CD4-positive, alpha-beta T cell (primary cell): ENCODE data around the gene NIBAN1. TPM values are rescaled to one million over a fixed set of nuclear protein-coding genes. Genes with fewer than 3 reads are reported as not detected.

Source experiments
- ATAC-seq: fragments of 200-7000 bp; cut with Tn5 transposase; one replicate; pipeline ENCODE4 v1.10.0; 2022; ENCODE audit warnings: mild to moderate bottlenecking; ENCODE audit not compliant: poor library complexity
- CTCF ChIA-PET: fragments of 350-600 bp; sonication (Branson Sonifier 250); formaldehyde crosslinking; loops from one replicate; lab custom pipeline; 2021; ENCODE audit warnings: antibody characterized with exemption, inconsistent platforms; lab: Charles Lee
- POLR2A ChIA-PET: fragments of 350-600 bp; sonication (Branson Sonifier 250); formaldehyde crosslinking; loops from one replicate; lab custom pipeline; 2021; ENCODE audit warnings: antibody characterized with exemption, inconsistent platforms; lab: Charles Lee
- DNase-seq, 14 experiments: peaks; one replicate each; pipeline ENCODE4 v3.0.0-alpha.2; 2013 to 2020; ENCODE audit warnings: mixed read lengths in 2 of 14
- H3K27ac ChIP-seq, 2 donors: one replicate each; pipeline versions ENCODE4 v1.5.1 to v1.7.0; 2013; ENCODE audit warnings: low read length in 2 of 2, low read depth in 1 of 2, mild to moderate bottlenecking in 1 of 2
- H3K27me3 ChIP-seq, 2 experiments: 1 replicate in 1 of 2; 2 replicates in 1 of 2; pipeline versions ENCODE4 v1.6.1 to v1.7.0; 2013; ENCODE audit warnings: low read length in 2 of 2, control low read depth in 1 of 2, mild to moderate bottlenecking in 1 of 2, moderate library complexity in 1 of 2; ENCODE audit not compliant: insufficient read depth in 2 of 2, control insufficient read depth in 1 of 2
- H3K36me3 ChIP-seq: one replicate; pipeline ENCODE4 v1.6.1; 2013; ENCODE audit warnings: low read length, control low read depth; ENCODE audit not compliant: insufficient read depth
- H3K4me1 ChIP-seq: one replicate; pipeline ENCODE4 v1.6.1; 2013; ENCODE audit warnings: low read length, control low read depth; ENCODE audit not compliant: insufficient read depth
- H3K4me3 ChIP-seq: one replicate; pipeline ENCODE4 v1.5.1; 2013; ENCODE audit warnings: mild to moderate bottlenecking, low read length, moderate library complexity
- H3K9me3 ChIP-seq, 2 experiments: 1 replicate in 1 of 2; 2 replicates in 1 of 2; pipeline versions ENCODE4 v1.6.1 to v1.7.0; 2013; ENCODE audit warnings: low read length in 2 of 2, mild to moderate bottlenecking in 2 of 2, control low read depth in 1 of 2, moderate library complexity in 1 of 2; ENCODE audit not compliant: control insufficient read depth in 1 of 2, insufficient read depth in 1 of 2
- H3K27ac Mint-ChIP-seq: one replicate; pipeline ENCODE4 v1.8.0; 2020; ENCODE audit warnings: mixed read lengths
- H3K27me3 Mint-ChIP-seq: one replicate; pipeline ENCODE4 v1.8.0; 2021; ENCODE audit warnings: mixed read lengths
- H3K36me3 Mint-ChIP-seq: one replicate; pipeline ENCODE4 v1.8.0; 2021; ENCODE audit warnings: low read depth, mixed read lengths
- H3K4me1 Mint-ChIP-seq: one replicate; pipeline ENCODE4 v1.8.0; 2021; ENCODE audit warnings: low read depth, mixed read lengths
- H3K4me3 Mint-ChIP-seq: one replicate; pipeline ENCODE4 v1.8.0; 2020; ENCODE audit warnings: mild to moderate bottlenecking, mixed read lengths
- H3K9me3 Mint-ChIP-seq: one replicate; pipeline ENCODE4 v1.8.0; 2020; ENCODE audit warnings: mixed read lengths
- intact Hi-C, 2 experiments: fragments of 100-400 bp; cut with DNase I in 1 of 2; cut with micrococcal nuclease in 1 of 2; formaldehyde crosslinking; loops; one replicate each; pipeline versions ENCODE4 v1.15.1 to v1.9.0; 2023 to 2025; cut with DNase I, micrococcal nuclease
- total RNA-seq, 174 experiments: library from RNA in 2 of 174; stranded (reverse) in 2 of 174; gene quantifications; one replicate each; pipeline ENCODE4 v1.2.3 and lab custom pipeline; 2021 to 2026
- TF ChIP-seq, protein P1 (sequence below): fragments of 200-600 bp; IDR thresholded peaks from one replicate; pipeline ENCODE4 v1.8.0; 2022; ENCODE audit warnings: antibody characterized with exemption, mild to moderate bottlenecking

The NIBAN1 gene
- total RNA-seq, 2 experiments from 2014 or later: 18.5 to 20.4 TPM

DNA sequence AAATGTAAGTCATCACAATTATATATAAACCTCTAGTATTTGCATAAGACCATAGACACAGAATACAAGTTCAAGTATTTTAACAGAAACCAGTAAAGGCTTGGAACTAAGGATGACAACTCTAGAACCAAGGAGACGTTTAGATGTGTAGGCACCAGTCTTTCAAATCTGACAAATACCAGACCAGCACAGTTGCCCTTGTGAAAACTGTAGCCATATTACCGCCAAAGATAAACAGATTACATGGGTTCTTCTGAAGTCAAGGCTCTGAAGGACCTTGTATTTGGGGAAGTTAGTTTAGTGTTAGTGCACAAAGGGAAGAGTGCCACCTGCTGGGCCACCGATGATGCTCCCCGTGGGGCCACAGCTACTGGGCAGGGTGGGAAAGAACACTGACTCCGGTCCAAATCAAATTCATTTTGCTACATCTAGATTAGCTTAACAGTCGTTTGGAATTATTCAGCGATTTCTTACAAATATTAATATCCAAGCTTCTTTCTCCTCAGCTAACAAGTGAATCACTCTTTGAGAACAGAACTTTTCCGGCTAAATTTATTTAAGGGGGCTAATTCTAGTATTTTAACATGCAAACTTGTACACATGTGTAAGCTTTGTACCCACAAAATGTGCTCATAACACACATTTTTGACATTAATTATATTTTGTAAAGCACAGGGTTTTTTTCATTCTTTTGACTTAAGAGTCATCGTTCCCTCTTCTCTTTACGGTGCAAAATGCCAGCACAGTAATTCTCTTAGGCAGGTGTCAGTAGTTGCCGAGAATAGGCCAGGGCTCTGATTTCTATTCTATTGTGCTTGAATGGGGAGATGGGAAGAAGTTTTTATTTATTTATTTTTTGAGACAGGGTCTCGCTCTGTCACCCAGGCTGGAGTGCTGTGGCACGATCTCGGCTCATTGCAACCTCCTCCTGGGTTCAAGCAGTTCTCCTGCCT lies 8.0 kb upstream of the NIBAN1 start:
- Mint-ChIP-seq H3K27ac (no peak overlapping the region), H3K4me1 (no peaks in the 10 kb centered on the region), H3K9me3 (no peaks in the 10 kb centered on the region), H3K4me3 (no peak overlapping the region), H3K36me3 (no peaks in the 10 kb centered on the region), H3K27me3 (peaks cover 4% of the 10 kb centered on the region)
- DNase-seq (peak; percentile 56 to 87 (median 66)), ATAC-seq (peak; percentile 96)
- Histone ChIP-seq H3K27me3 (peaks cover 0 to 3% of the 10 kb centered on the region in 2 experiments), H3K4me3 (no peak overlapping the region), H3K9me3 (no peaks in the 10 kb centered on the region), H3K4me1 (peaks cover 3% of the 10 kb centered on the region), H3K27ac (no peak overlapping the region), H3K36me3 (no peaks in the 10 kb centered on the region)
- intact Hi-C loops: loop anchor here (1.0 to 5.0 kb wide), 4 partner anchors 177 to 905 kb away; no protein-coding TSS in a partner anchor
- CTCF ChIA-PET: interaction anchor here (0.6 to 4.1 kb wide), 19 partner anchors 9 to 228 kb away, joined by 3 to 21 read pairs (median 3); partner anchors contain the start of gene EDEM3
- TF ChIP-seq, protein P1, sequence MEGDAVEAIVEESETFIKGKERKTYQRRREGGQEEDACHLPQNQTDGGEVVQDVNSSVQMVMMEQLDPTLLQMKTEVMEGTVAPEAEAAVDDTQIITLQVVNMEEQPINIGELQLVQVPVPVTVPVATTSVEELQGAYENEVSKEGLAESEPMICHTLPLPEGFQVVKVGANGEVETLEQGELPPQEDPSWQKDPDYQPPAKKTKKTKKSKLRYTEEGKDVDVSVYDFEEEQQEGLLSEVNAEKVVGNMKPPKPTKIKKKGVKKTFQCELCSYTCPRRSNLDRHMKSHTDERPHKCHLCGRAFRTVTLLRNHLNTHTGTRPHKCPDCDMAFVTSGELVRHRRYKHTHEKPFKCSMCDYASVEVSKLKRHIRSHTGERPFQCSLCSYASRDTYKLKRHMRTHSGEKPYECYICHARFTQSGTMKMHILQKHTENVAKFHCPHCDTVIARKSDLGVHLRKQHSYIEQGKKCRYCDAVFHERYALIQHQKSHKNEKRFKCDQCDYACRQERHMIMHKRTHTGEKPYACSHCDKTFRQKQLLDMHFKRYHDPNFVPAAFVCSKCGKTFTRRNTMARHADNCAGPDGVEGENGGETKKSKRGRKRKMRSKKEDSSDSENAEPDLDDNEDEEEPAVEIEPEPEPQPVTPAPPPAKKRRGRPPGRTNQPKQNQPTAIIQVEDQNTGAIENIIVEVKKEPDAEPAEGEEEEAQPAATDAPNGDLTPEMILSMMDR: peak; percentile 89
- POLR2A ChIA-PET: interaction anchor here (0.9 to 1.6 kb wide), 3 partner anchors 11 to 177 kb away, joined by 3 to 4 read pairs (median 4); no protein-coding TSS in a partner anchor

DNA sequence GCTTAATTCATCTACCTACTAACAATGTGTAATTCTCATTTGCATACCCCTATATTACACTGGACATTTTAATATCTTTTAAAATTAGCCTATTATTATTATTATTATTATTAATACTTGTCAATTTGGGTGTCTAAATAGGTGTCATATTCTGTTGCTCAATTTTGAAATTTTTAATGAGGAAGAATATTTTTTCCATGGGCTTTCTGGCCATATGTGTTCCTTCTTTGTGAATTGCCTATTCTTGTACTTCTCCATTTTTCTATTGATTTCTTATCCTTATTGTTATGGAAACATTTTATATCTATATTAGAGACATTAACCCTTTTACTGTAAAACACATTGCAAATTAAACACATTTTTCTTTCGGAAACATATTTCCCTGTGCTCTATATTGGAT lies 6.4 kb upstream of the NIBAN1 start:
- no peak overlapping the region for H3K27ac Mint-ChIP-seq
- peaks cover 6% of the 10 kb centered on the region for H3K4me1 Mint-ChIP-seq
- Histone ChIP-seq H3K27me3 (peaks cover 0 to 3% of the 10 kb centered on the region in 2 experiments), H3K9me3 (no peaks in the 10 kb centered on the region), H3K36me3 (no peaks in the 10 kb centered on the region), H3K27ac (no peak overlapping the region), H3K4me3 (no peak overlapping the region), H3K4me1 (peaks cover 3% of the 10 kb centered on the region)
- intact Hi-C loops: loop anchor here (5.0 kb wide), 3 partner anchors 187 to 903 kb away; no protein-coding TSS in a partner anchor
- ATAC-seq: no peak
- no peaks in the 10 kb centered on the region for H3K36me3 Mint-ChIP-seq
- DNase-seq: no peak
- no peaks in the 10 kb centered on the region for H3K9me3 Mint-ChIP-seq
- ChIA-PET CTCF (interaction anchor here (0.8 to 4.1 kb wide), 3 partner anchors 12 to 175 kb away, joined by 3 to 21 read pairs (median 4); no protein-coding TSS in a partner anchor), POLR2A (interaction anchor here (1.1 kb wide), 1 partner anchor 10 kb away, joined by 4 read pairs; no protein-coding TSS in a partner anchor)
- TF ChIP-seq, protein P1: no peak
- no peak overlapping the region for H3K4me3 Mint-ChIP-seq
- H3K27me3 Mint-ChIP-seq: peaks cover 9% of the 10 kb centered on the region

DNA sequence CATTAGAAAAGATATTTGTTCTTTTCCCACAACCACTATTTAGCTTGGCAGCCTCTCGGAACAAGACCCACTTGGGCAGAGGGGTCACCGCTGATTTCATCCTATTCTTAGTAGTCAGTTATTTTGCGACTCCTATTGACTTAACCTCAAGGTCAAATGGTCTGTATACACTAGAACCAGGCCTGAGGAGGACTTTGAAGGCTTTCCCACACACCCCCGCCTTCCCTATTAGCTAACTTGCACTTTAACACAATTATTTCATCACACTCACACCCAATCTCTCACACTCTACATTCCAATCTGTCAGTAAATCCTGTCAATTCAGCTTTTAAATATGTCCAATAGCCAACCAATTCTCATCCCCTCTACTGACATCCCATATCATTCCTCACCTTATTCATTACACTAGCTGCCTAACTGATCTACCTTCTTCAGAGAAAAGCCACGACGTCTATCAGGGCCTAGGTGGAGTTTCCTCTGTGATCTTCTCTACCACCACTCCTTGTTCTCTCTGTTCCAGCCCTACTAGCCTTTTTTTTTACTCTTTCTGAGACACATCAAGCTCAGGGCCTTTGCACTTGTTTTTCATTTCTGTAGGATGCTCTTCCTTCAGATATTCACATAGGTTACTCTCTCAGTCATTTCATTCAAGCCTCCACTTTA lies 1.0 kb upstream of the NIBAN1 start:
- H3K9me3 ChIP-seq: no peaks in the 10 kb centered on the region
- Mint-ChIP-seq H3K4me1 (peaks cover 43% of the 10 kb centered on the region), H3K9me3 (no peaks in the 10 kb centered on the region), H3K4me3 (peak overlapping the region; percentile 72), H3K27ac (peak overlapping the region; percentile 10), H3K36me3 (peaks cover 4% of the 10 kb centered on the region), H3K27me3 (peaks cover 9% of the 10 kb centered on the region)
- CTCF ChIA-PET: interaction anchor here (1.1 to 3.4 kb wide), 3 partner anchors 12 to 169 kb away, joined by 3 to 14 read pairs (median 3); no protein-coding TSS in a partner anchor
- ATAC-seq (no peak), DNase-seq (peak in 3 of 14 experiments; percentile 31 to 56 (median 50))
- no peak overlapping the region for H3K4me3 ChIP-seq
- TF ChIP-seq, protein P1: no peak
- peaks cover 0 to 3% of the 10 kb centered on the region in 2 experiments for H3K27me3 ChIP-seq
- H3K27ac ChIP-seq: peak overlapping the region in 1 of 2 donors; percentile 3
- no peaks in the 10 kb centered on the region for H3K36me3 ChIP-seq
- peaks cover 25% of the 10 kb centered on the region for H3K4me1 ChIP-seq
- intact Hi-C loops: loop anchor here in 1 of 2 experiments (5.0 kb wide), 1 partner anchor 83 kb away; no protein-coding TSS in a partner anchor
- POLR2A ChIA-PET: interaction anchor here (0.7 to 1.8 kb wide), 2 partner anchors 29 to 221 kb away, joined by 3 to 6 read pairs; partner anchors contain the start of gene EDEM3
